Tibial nerve (tissue), 4 donors: ENCODE measurements around the gene FYB1. TPM values are rescaled to one million over a fixed set of nuclear protein-coding genes. Genes with fewer than 3 reads are reported as not detected.

Experiments
- DNase-seq, 2 donors: peaks; one replicate each; pipeline ENCODE4 v3.0.0-alpha.2; 2019; ENCODE audit warnings: low spot score in 2 of 2
- H3K27ac ChIP-seq, 4 donors: fragments of 200-600 bp; sonication (generic) in 3 of 4; one replicate each; pipeline ENCODE4 v1.5.1; 2017 to 2019; ENCODE audit warnings: mild to moderate bottlenecking in 1 of 4
- H3K27me3 ChIP-seq, 2 donors: fragments of 200-600 bp; sonication (generic) in 1 of 2; one replicate each; pipeline versions ENCODE4 v1.5.1 to v1.6.0; 2017 to 2019
- H3K36me3 ChIP-seq, 3 donors: fragments of 200-600 bp; sonication (generic); one replicate each; pipeline ENCODE4 v1.5.1; 2018 to 2019
- H3K4me1 ChIP-seq, 4 donors: fragments of 200-600 bp; sonication (generic) in 3 of 4; one replicate each; pipeline ENCODE4 v1.5.1; 2017 to 2019
- H3K4me3 ChIP-seq, 4 donors: fragments of 200-600 bp; sonication (generic) in 3 of 4; one replicate each; pipeline ENCODE4 v1.5.1; 2017 to 2019; ENCODE audit warnings: mild to moderate bottlenecking in 1 of 4, moderate library complexity in 1 of 4
- H3K9me3 ChIP-seq, 4 donors: fragments of 200-600 bp; sonication (generic) in 3 of 4; one replicate each; pipeline ENCODE4 v1.5.1; 2017 to 2019
- CTCF ChIP-seq, 5 experiments: fragments of 200-600 bp in 3 of 5; fragments of 450-650 bp in 2 of 5; sonication (generic) in 3 of 5; IDR thresholded peaks; one replicate each; pipeline ENCODE4 v1.5.1; 2016 to 2019; ENCODE audit warnings: antibody characterized with exemption in 5 of 5, mild to moderate bottlenecking in 3 of 5, moderate library complexity in 2 of 5
- EP300 ChIP-seq, 2 donors: sonication (generic); formaldehyde crosslinking; IDR thresholded peaks; one replicate each; pipeline ENCODE4 v1.6.1; 2017; ENCODE audit warnings: antibody characterized with exemption in 2 of 2, mild to moderate bottlenecking in 1 of 2
- POLR2A ChIP-seq, 2 donors: fragments of 450-650 bp; IDR thresholded peaks; one replicate each; pipeline ENCODE4 v1.6.1; 2017; ENCODE audit warnings: antibody characterized with exemption in 2 of 2, mild to moderate bottlenecking in 2 of 2, moderate library complexity in 2 of 2
- WGBS, 2 donors: methylation state at CpG; one replicate each; pipeline ENCODE4 v1.1.5; 2018; 5-methylcytosine and 5-hydroxymethylcytosine counted together
- total RNA-seq, 4 donors: library from RNA; depleted of rRNA; stranded (reverse); fragments of >200 nt; gene quantifications; one replicate each; pipeline ENCODE4 v1.1.0, GENCODE V29; 2016

Gene FYB1
- total RNA-seq, 4 donors from 2014 or later: 6.7 to 25.1 (median 16.3) TPM

- Histone ChIP-seq H3K27me3 (no peaks in the 10 kb centered on the region), H3K9me3 (no peaks in the 10 kb centered on the region), H3K4me1 (peaks cover 0 to 25% (median 5%) of the 10 kb centered on the region in 4 donors), H3K4me3 (no peak overlapping the region), H3K27ac (no peak overlapping the region), H3K36me3 (no peaks in the 10 kb centered on the region)
- WGBS, 2 donors: 71 to 80% methylated on average over 4 of the region's 4 CpGs
- DNase-seq: no peak
- no peak for TF ChIP-seq EP300 (IDR thresholded peaks at IDR 0.05)
- TF ChIP-seq POLR2A (IDR thresholded peaks at IDR 0.05): no peak
- no peak for TF ChIP-seq CTCF (IDR thresholded peaks at IDR 0.05)
Observed at GRCh38 chr5:39189292-39189955, 29.9 kb downstream of the FYB1 start.

- Histone ChIP-seq H3K27me3 (no peaks in the 10 kb centered on the region), H3K27ac (no peak overlapping the region), H3K4me3 (no peak overlapping the region), H3K36me3 (no peaks in the 10 kb centered on the region), H3K4me1 (peaks cover 0 to 25% (median 5%) of the 10 kb centered on the region in 4 donors), H3K9me3 (no peaks in the 10 kb centered on the region)
- no peak for DNase-seq
- 87 to 89% methylated on average over 13 of the region's 13 CpGs for WGBS, 2 donors
- TF ChIP-seq EP300 (IDR thresholded peaks at IDR 0.05) (no peak), POLR2A (IDR thresholded peaks at IDR 0.05) (no peak), CTCF (IDR thresholded peaks at IDR 0.05) (no peak)
Observed at GRCh38 chr5:39187831-39188731, 31.3 kb downstream of the FYB1 start.

- Histone ChIP-seq H3K4me1 (peaks cover 0 to 16% (median 4%) of the 10 kb centered on the region in 4 donors), H3K4me3 (no peak overlapping the region), H3K27ac (no peak overlapping the region), H3K27me3 (no peaks in the 10 kb centered on the region), H3K36me3 (no peaks in the 10 kb centered on the region), H3K9me3 (no peaks in the 10 kb centered on the region)
- TF ChIP-seq CTCF (IDR thresholded peaks at IDR 0.05) (no peak), EP300 (IDR thresholded peaks at IDR 0.05) (no peak), POLR2A (IDR thresholded peaks at IDR 0.05) (no peak)
- WGBS, 2 donors: 79 to 81% methylated on average over 7 of the region's 7 CpGs
- DNase-seq: no peak
Observed at GRCh38 chr5:39186722-39187539, 32.4 kb downstream of the FYB1 start.

GRCh38 chr5:39186289-39186688 lies 33.1 kb downstream of the FYB1 start:
- no peaks in the 10 kb centered on the region for H3K9me3 ChIP-seq
- H3K27me3 ChIP-seq: no peaks in the 10 kb centered on the region
- H3K4me3 ChIP-seq: no peak overlapping the region
- H3K36me3 ChIP-seq: no peaks in the 10 kb centered on the region
- TF ChIP-seq CTCF (IDR thresholded peaks at IDR 0.05): no peak
- no peak for TF ChIP-seq EP300 (IDR thresholded peaks at IDR 0.05)
- no peak for TF ChIP-seq POLR2A (IDR thresholded peaks at IDR 0.05)
- 90 to 98% methylated on average over 2 of the region's 2 CpGs for WGBS, 2 donors
- peaks cover 0 to 10% (median 1%) of the 10 kb centered on the region in 4 donors for H3K4me1 ChIP-seq
- DNase-seq: no peak
- no peak overlapping the region for H3K27ac ChIP-seq
